GM10248 (cell line): Measurements from ENCODE around the gene SPECC1L.

Experiments used
- CTCF ChIA-PET: fragments of 300-600 bp; sonication (Branson Sonifier 250); formaldehyde crosslinking; extraction: SDS; loops from one replicate; lab custom pipeline; 2021; ENCODE audit warnings: antibody characterized with exemption; lab: Yijun Ruan, JAX
- POLR2A ChIA-PET: fragments of 350-650 bp; sonication (Branson Sonifier 250); formaldehyde crosslinking; extraction: SDS; loops from one replicate; lab custom pipeline; 2020; ENCODE audit warnings: antibody characterized with exemption; lab: Yijun Ruan, JAX
- DNase-seq: peaks from one replicate; pipeline ENCODE4 v3.0.0; 2012; ENCODE audit errors: extremely low spot score
- TF ChIP-seq, protein P1 (sequence below): IDR thresholded peaks from 2 replicates; pipeline ENCODE4 v1.5.1; 2012; ENCODE audit warnings: mild to moderate bottlenecking, low read depth; ENCODE audit errors: extremely low read depth, missing control alignments, control extremely low read depth

Gene SPECC1L

GRCh38 chr22:24424001-24424900 is 153.6 kb downstream of the SPECC1L start:
- POLR2A ChIA-PET = no interaction called here
- peak; percentile 48 for DNase-seq
- TF ChIP-seq, protein P1, sequence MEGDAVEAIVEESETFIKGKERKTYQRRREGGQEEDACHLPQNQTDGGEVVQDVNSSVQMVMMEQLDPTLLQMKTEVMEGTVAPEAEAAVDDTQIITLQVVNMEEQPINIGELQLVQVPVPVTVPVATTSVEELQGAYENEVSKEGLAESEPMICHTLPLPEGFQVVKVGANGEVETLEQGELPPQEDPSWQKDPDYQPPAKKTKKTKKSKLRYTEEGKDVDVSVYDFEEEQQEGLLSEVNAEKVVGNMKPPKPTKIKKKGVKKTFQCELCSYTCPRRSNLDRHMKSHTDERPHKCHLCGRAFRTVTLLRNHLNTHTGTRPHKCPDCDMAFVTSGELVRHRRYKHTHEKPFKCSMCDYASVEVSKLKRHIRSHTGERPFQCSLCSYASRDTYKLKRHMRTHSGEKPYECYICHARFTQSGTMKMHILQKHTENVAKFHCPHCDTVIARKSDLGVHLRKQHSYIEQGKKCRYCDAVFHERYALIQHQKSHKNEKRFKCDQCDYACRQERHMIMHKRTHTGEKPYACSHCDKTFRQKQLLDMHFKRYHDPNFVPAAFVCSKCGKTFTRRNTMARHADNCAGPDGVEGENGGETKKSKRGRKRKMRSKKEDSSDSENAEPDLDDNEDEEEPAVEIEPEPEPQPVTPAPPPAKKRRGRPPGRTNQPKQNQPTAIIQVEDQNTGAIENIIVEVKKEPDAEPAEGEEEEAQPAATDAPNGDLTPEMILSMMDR = no peak
- CTCF ChIA-PET = interaction anchor here (0.7 to 5.0 kb wide), 27 partner anchors 9 to 129 kb away, joined by 3 to 36 read pairs (median 5); no protein-coding TSS in a partner anchor

DNA sequence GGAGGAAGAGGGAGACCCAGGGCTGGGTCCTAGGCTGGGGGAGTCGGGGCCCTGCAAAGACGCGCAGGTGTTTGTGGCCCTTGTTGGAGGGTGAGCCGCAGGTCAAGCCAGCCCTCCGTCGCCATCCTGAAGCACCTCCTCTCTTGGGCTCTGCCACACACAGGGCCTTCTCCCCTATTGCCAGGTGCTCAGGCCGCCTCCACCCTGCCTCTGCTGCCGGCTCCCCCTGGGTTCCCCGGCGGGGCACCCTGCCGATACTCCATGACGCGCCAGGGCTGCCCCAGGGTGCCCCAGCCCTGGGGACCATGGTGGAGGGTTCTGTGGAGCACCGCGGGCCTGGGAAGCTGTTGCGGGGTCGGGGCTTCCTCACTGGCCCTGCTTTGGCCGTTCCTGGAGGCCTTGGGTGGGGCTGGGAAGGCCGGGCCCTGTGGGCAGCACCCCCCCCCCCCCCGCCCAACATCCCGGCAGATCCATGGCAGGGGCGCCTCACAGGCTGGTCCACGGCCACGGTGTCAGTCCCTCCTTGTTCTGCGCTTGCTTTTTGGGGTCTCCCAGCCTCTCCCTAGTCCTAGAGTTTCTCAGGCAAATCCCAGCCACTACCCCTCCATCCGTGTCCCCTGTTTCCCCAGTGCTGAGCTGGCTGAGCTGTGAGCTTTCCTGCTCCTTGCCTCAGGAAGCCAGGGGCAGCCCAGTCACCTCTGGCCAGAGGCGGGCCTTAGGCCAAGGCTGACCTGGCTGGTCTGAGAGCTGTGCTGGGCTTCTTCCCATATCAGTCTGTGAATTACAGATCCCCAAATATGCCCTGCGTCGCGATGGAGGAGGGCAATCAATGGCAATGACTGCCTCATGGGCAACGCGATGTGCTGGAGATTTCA is 154.5 kb downstream of the SPECC1L start:
- no peak for DNase-seq
- ChIA-PET POLR2A (no interaction called here), CTCF (interaction anchor here (0.9 to 5.0 kb wide), 19 partner anchors 9 to 104 kb away, joined by 3 to 36 read pairs (median 7); no protein-coding TSS in a partner anchor)
- TF ChIP-seq, protein P1 = no peak

DNA sequence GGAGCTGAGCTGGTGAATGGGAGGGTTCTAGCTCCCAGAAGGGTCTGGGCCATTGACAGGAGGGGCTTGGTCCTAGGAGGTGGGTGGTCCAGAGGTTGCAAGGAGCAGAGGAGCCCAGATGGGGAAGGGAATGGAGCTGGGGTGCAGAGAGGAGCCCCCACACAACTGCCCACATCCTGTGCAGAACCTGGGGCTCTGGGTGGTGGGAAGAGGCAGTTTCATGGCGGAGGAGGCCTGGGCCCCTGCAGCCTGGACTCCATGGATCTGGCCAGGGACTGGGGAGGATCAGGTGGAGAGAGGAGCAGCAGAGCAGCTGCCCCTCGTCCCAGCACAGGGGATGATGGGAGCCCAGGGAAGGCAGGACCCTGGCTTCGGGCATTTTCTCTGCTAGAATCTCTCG is 155.8 kb downstream of the SPECC1L start:
- no peak for DNase-seq
- CTCF ChIA-PET = interaction anchor here (0.9 to 3.7 kb wide), 10 partner anchors 9 to 103 kb away, joined by 3 to 17 read pairs (median 5); no protein-coding TSS in a partner anchor
- POLR2A ChIA-PET = no interaction called here
- TF ChIP-seq, protein P1 = no peak

GRCh38 chr22:24426851-24427499 is 156.3 kb downstream of the SPECC1L start:
- no peak for DNase-seq
- POLR2A ChIA-PET = interaction anchor here (1.3 kb wide), 2 partner anchors 9 to 11 kb away, joined by 3 to 6 read pairs; no protein-coding TSS in a partner anchor
- CTCF ChIA-PET = interaction anchor here (0.9 to 3.7 kb wide), 11 partner anchors 8 to 100 kb away, joined by 3 to 17 read pairs (median 4); no protein-coding TSS in a partner anchor
- TF ChIP-seq, protein P1 = no peak

- DNase-seq = peak; percentile 66
- POLR2A ChIA-PET = interaction anchor here (0.5 to 1.3 kb wide), 3 partner anchors 10 to 36 kb away, joined by 3 to 6 read pairs (median 3); no protein-coding TSS in a partner anchor
- CTCF ChIA-PET = interaction anchor here (0.9 to 3.7 kb wide), 7 partner anchors 9 to 100 kb away, joined by 3 to 17 read pairs (median 4); no protein-coding TSS in a partner anchor
- TF ChIP-seq, protein P1 = no peak
These were observed 157.0 kb downstream of the SPECC1L start, which contains the start of gene ADORA2A for GRCh38 chr22:24427500-24428164. Gene ADORA2A (plus strand): TSS chr22:24427599. CDS start chr22:24433405, 5,806 bp downstream.
